H1 (cell line): ENCODE data around the gene SERPINB5. TPM values are rescaled to one million over a fixed set of nuclear protein-coding genes. Genes with fewer than 3 reads are reported as not detected.

ENCODE experiments used
- CTCF ChIA-PET: fragments of 300-600 bp; sonication (Branson Sonifier 250); formaldehyde crosslinking; loops from one replicate; lab custom pipeline; 2021; ENCODE audit not compliant: partially characterized antibody; lab: Charles Lee
- POLR2A ChIA-PET: fragments of 300-600 bp; sonication (Branson Sonifier 250); formaldehyde crosslinking; loops from one replicate; lab custom pipeline; 2021; ENCODE audit warnings: inconsistent platforms; ENCODE audit not compliant: partially characterized antibody; lab: Charles Lee
- DNase-seq, 2 experiments: peaks; one replicate each; pipeline versions ENCODE4 v3.0.0 to v3.0.0-alpha.2; 2010 to 2022; ENCODE audit warnings: low spot score in 2 of 2, low read depth in 1 of 2, mixed read lengths in 1 of 2
- FAIRE-seq: peaks from 2 replicates; lab custom pipeline; 2011; peaks lifted over from hg19 to GRCh38; lab: Jason Lieb, UNC
- H2AFZ ChIP-seq: 2 replicates; pipeline ENCODE4 v1.8.1; 2012; ENCODE audit warnings: low read length, inconsistent platforms
- H2AK5ac ChIP-seq: 2 replicates; pipeline ENCODE4 v1.6.1; 2013; ENCODE audit warnings: low read depth, low read length
- H2BK120ac ChIP-seq: replicated peaks from 2 replicates; pipeline ENCODE3; 2013; ENCODE audit warnings: low read depth, low read length, inconsistent platforms
- H2BK12ac ChIP-seq: 2 replicates; pipeline ENCODE4 v1.6.1; 2013; ENCODE audit warnings: low read depth, low read length
- H2BK15ac ChIP-seq: 2 replicates; pipeline ENCODE4 v1.6.1; 2013; ENCODE audit warnings: low read length
- H2BK20ac ChIP-seq: 2 replicates; pipeline ENCODE4 v1.6.1; 2013; ENCODE audit warnings: low read length
- H2BK5ac ChIP-seq: 2 replicates; pipeline ENCODE4 v1.6.1; 2013; ENCODE audit warnings: low read depth, low read length
- H3K14ac ChIP-seq: 2 replicates; pipeline ENCODE4 v1.6.1; 2013; ENCODE audit warnings: inconsistent platforms; ENCODE audit not compliant: insufficient read length
- H3K18ac ChIP-seq: 2 replicates; pipeline ENCODE4 v1.6.1; 2013; ENCODE audit warnings: low read length; ENCODE audit errors: extremely low read depth
- H3K23ac ChIP-seq: 2 replicates; pipeline ENCODE4 v1.6.1; 2013; ENCODE audit warnings: inconsistent platforms; ENCODE audit not compliant: insufficient read length
- H3K23me2 ChIP-seq: 2 replicates; pipeline ENCODE4 v1.6.1; 2013; ENCODE audit warnings: low read depth, low read length
- H3K27ac ChIP-seq: 2 replicates; pipeline ENCODE4 v1.6.1; 2011; ENCODE audit warnings: low read depth, low read length, inconsistent platforms
- H3K27me3 ChIP-seq, 4 experiments: replicated peaks in 1 of 4; 1 replicate in 1 of 4; 2 replicates in 3 of 4; pipeline versions ENCODE4 v1.6.1 to v1.8.1; 2011 to 2013; ENCODE audit warnings: low read length in 3 of 4, mild to moderate bottlenecking in 3 of 4, inconsistent platforms in 2 of 4, mixed read lengths in 2 of 4, moderate library complexity in 1 of 4; ENCODE audit not compliant: control insufficient read depth in 3 of 4, insufficient read depth in 3 of 4; ENCODE audit errors: extremely low read depth in 1 of 4
- H3K36me3 ChIP-seq, 4 experiments: 2 replicates each; pipeline versions ENCODE4 v1.6.1 to v1.8.1; 2011 to 2013; ENCODE audit warnings: mild to moderate bottlenecking in 4 of 4, low read length in 3 of 4, moderate library complexity in 2 of 4, control low read depth in 1 of 4, inconsistent platforms in 1 of 4; ENCODE audit not compliant: insufficient read depth in 4 of 4, control insufficient read depth in 2 of 4
- H3K4ac ChIP-seq: replicated peaks from 2 replicates; pipeline ENCODE3; 2013; ENCODE audit warnings: low read length, low read depth, mixed read lengths, inconsistent platforms; ENCODE audit not compliant: insufficient read length
- H3K4me1 ChIP-seq, 4 experiments: replicated peaks in 1 of 4; 1 replicate in 1 of 4; 2 replicates in 3 of 4; pipeline versions ENCODE4 v1.6.1 to v1.8.1; 2011 to 2013; ENCODE audit warnings: low read length in 3 of 4, inconsistent platforms in 2 of 4, mixed read lengths in 1 of 4; ENCODE audit not compliant: insufficient read depth in 4 of 4, control insufficient read depth in 3 of 4
- H3K4me2 ChIP-seq, 2 experiments: 2 replicates each; pipeline versions ENCODE4 v1.6.1 to v1.8.1; 2011 to 2013; ENCODE audit warnings: low read depth in 2 of 2, low read length in 2 of 2, control low read depth in 1 of 2, inconsistent platforms in 1 of 2, mild to moderate bottlenecking in 1 of 2; ENCODE audit not compliant: insufficient read depth in 1 of 2
- H3K4me3 ChIP-seq, 4 experiments: fragments of 200-600, 300-600 bp in 1 of 4; sonication (generic), shearing (Covaris generic), sonication (Bioruptor Twin) in 1 of 4; 2 replicates each; pipeline versions ENCODE4 v1.5.1 to v1.8.1; 2011 to 2016; ENCODE audit warnings: low read length in 4 of 4, low read depth in 3 of 4, control low read depth in 2 of 4, inconsistent platforms in 2 of 4, mild to moderate bottlenecking in 2 of 4, mixed read lengths in 1 of 4, moderate library complexity in 1 of 4; ENCODE audit not compliant: insufficient read depth in 2 of 4; ENCODE audit errors: extremely low read depth in 1 of 4
- H3K56ac ChIP-seq: replicated peaks from 2 replicates; pipeline ENCODE3; 2013; ENCODE audit warnings: low read depth, mild to moderate bottlenecking, mixed read lengths, low read length, inconsistent platforms; ENCODE audit not compliant: insufficient read length
- H3K79me1 ChIP-seq: 2 replicates; pipeline ENCODE4 v1.6.1; 2013; ENCODE audit warnings: low read depth, low read length, control low read depth
- H3K79me2 ChIP-seq, 2 experiments: 2 replicates each; pipeline versions ENCODE4 v1.6.1 to v1.8.1; 2012 to 2013; ENCODE audit warnings: low read length in 2 of 2, mild to moderate bottlenecking in 2 of 2, inconsistent platforms in 1 of 2; ENCODE audit not compliant: insufficient read depth in 2 of 2, control insufficient read depth in 1 of 2
- H3K9ac ChIP-seq, 4 experiments: replicated peaks in 1 of 4; 1 replicate in 1 of 4; 2 replicates in 3 of 4; pipeline versions ENCODE4 v1.6.1 to v1.8.1; 2011 to 2013; ENCODE audit warnings: low read depth in 3 of 4, low read length in 3 of 4, control low read depth in 2 of 4, mild to moderate bottlenecking in 2 of 4, moderate library complexity in 2 of 4, inconsistent platforms in 1 of 4; ENCODE audit errors: extremely low read depth in 1 of 4
- H3K9me3 ChIP-seq, 2 experiments: 2 replicates each; pipeline versions ENCODE4 v1.6.1 to v1.8.1; 2012 to 2013; ENCODE audit warnings: mild to moderate bottlenecking in 2 of 2, moderate library complexity in 2 of 2, control low read depth in 1 of 2, inconsistent platforms in 1 of 2, low read depth in 1 of 2, low read length in 1 of 2, mixed read lengths in 1 of 2; ENCODE audit not compliant: insufficient read depth in 2 of 2
- H4K20me1 ChIP-seq, 2 experiments: replicated peaks in 1 of 2; 2 replicates each; pipeline versions ENCODE3 to v1.8.1; 2011 to 2013; ENCODE audit warnings: inconsistent platforms in 2 of 2, low read length in 2 of 2, mild to moderate bottlenecking in 1 of 2; ENCODE audit not compliant: insufficient read depth in 2 of 2, control insufficient read depth in 1 of 2
- H4K5ac ChIP-seq: 2 replicates; pipeline ENCODE4 v1.6.1; 2013; ENCODE audit warnings: low read length, low read depth, mixed read lengths, inconsistent platforms; ENCODE audit not compliant: insufficient read length
- H4K8ac ChIP-seq: 2 replicates; pipeline ENCODE4 v1.8.0; 2013; ENCODE audit warnings: mild to moderate bottlenecking, moderate library complexity, low read length, inconsistent platforms; ENCODE audit not compliant: insufficient read depth; ENCODE audit errors: extremely low read depth
- H4K91ac ChIP-seq: replicated peaks from 2 replicates; pipeline ENCODE3; 2013; ENCODE audit warnings: low read length, mixed read lengths, inconsistent platforms; ENCODE audit not compliant: insufficient read length
- BRCA1 ChIP-seq: IDR thresholded peaks from 2 replicates; pipeline ENCODE4 v1.6.1; 2012; ENCODE audit warnings: low read depth, low read length, improper control_type of control experiment
- CEBPB ChIP-seq: IDR thresholded peaks from 2 replicates; pipeline ENCODE4 v1.6.1; 2012; ENCODE audit warnings: low read depth, low read length
- CHD1 ChIP-seq: IDR thresholded peaks from 2 replicates; pipeline ENCODE4 v1.6.1; 2012; ENCODE audit warnings: low read depth, low read length, improper control_type of control experiment
- CHD2 ChIP-seq: IDR thresholded peaks from 2 replicates; pipeline ENCODE4 v1.6.1; 2012; ENCODE audit warnings: low read length, improper control_type of control experiment
- EGR1 ChIP-seq: IDR thresholded peaks from 2 replicates; pipeline ENCODE4 v1.6.1; 2011; ENCODE audit warnings: low read depth, low read length, borderline replicate concordance
- HDAC6 ChIP-seq: IDR thresholded peaks from one replicate; pipeline ENCODE4 v1.7.1; 2012; ENCODE audit warnings: low read depth, mild to moderate bottlenecking, inconsistent platforms, low read length, moderate library complexity
- JUND ChIP-seq: IDR thresholded peaks from 2 replicates; pipeline ENCODE4 v1.6.1; 2011; ENCODE audit warnings: mild to moderate bottlenecking, improper control_type of control experiment, low read length
- MAFK ChIP-seq: IDR thresholded peaks from 2 replicates; pipeline ENCODE4 v1.6.1; 2012; ENCODE audit warnings: low read depth, mild to moderate bottlenecking, improper control_type of control experiment, low read length
- PHF8 ChIP-seq: fragments of 200-600 bp; sonication (generic); conservative IDR thresholded peaks from 2 replicates; pipeline ENCODE4 v1.7.1; 2012; ENCODE audit warnings: low read depth, mild to moderate bottlenecking, inconsistent platforms, low read length, moderate library complexity
- POU5F1 ChIP-seq: IDR thresholded peaks from 2 replicates; pipeline ENCODE4 v1.6.1; 2011; ENCODE audit warnings: low read depth, mild to moderate bottlenecking, low read length, moderate library complexity
- RNF2 ChIP-seq: fragments of 200-900, 300-1000 bp; sonication (generic); IDR thresholded peaks from 2 replicates; pipeline ENCODE4 v1.7.1; 2016; ENCODE audit warnings: borderline replicate concordance, low read depth, mild to moderate bottlenecking, antibody characterized with exemption, low read length; ENCODE audit not compliant: poor library complexity, severe bottlenecking; ENCODE audit errors: missing control alignments
- SIN3A ChIP-seq, 2 experiments: IDR thresholded peaks in 1 of 2; conservative IDR thresholded peaks in 1 of 2; 2 replicates each; pipeline ENCODE4 v1.6.1; 2011 to 2012; ENCODE audit warnings: low read length in 2 of 2, improper control_type of control experiment in 1 of 2, low read depth in 1 of 2, mild to moderate bottlenecking in 1 of 2
- SIRT6 ChIP-seq: IDR thresholded peaks from one replicate; pipeline ENCODE4 v1.7.1; 2012; ENCODE audit warnings: low read length, inconsistent platforms
- SP1 ChIP-seq: IDR thresholded peaks from 2 replicates; pipeline ENCODE4 v1.6.1; 2011; ENCODE audit warnings: low read depth, low read length
- ZNF274 ChIP-seq: IDR thresholded peaks from 2 replicates; pipeline ENCODE4 v1.7.0; 2012; ENCODE audit warnings: low read length, borderline replicate concordance; ENCODE audit errors: extremely low read depth
- WGBS, 2 experiments: shearing (Covaris generic) in 1 of 2; methylation state at CpG; one replicate each; pipeline versions ENCODE4 v1.1.6 to v1.1.7; 2013 to 2015; ENCODE audit warnings: low lambda C conversion rate in 2 of 2, mixed read lengths in 2 of 2, inconsistent platforms in 1 of 2, low coverage in 1 of 2, missing lambda C conversion rate in 1 of 2; ENCODE audit not compliant: insufficient replicate concordance in 2 of 2, insufficient coverage in 1 of 2, insufficient read length in 1 of 2; ENCODE audit errors: extremely low coverage in 1 of 2, missing lambda C conversion rate in 1 of 2; 5-methylcytosine and 5-hydroxymethylcytosine counted together
- polyA plus RNA-seq, 7 experiments: library from polyadenylated mRNA; depleted of rRNA in 3 of 7; stranded (reverse) in 5 of 7; unstranded in 2 of 7; fragments of >200 nt in 5 of 7; fragments of 200-250 nt in 2 of 7; gene quantifications; 1 replicate in 5 of 7; 2 replicates in 1 of 7; 4 replicates in 1 of 7; pipeline versions ENCODE4 v1.2.1 to v1.2.3, GENCODE V29; 2011 to 2013; ENCODE audit warnings: missing spikeins in 2 of 7, mixed read lengths in 2 of 7
- total RNA-seq: library from RNA; stranded (reverse); fragmentation: NEBNext Ultra II Directional; extraction: Animal tissue kit (Norgen Biotek cat#: 25700); gene quantifications from 2 replicates; pipeline ENCODE4 v1.2.1, GENCODE V29; 2021

Gene SERPINB5
- total and polyA plus RNA-seq, 2 of the 8 experiments (the other 6 are each of a cell fraction or from before 2014, with no cell fraction given), result 0.03 TPM; not detected in 1

- Histone ChIP-seq H2AFZ (no peak overlapping the region), H3K23me2 (no peaks in the 10 kb centered on the region), H3K27ac (no peak overlapping the region), H3K4me2 (no peak overlapping the region), H2AK5ac (no peak overlapping the region), H3K4me3 (no peak overlapping the region), H3K27me3 (no peaks in the 10 kb centered on the region), H2BK120ac (no peak overlapping the region), H2BK5ac (no peak overlapping the region), H2BK15ac (no peak overlapping the region), H3K14ac (no peak overlapping the region), H3K4me1 (peaks cover 0 to 3% (median 0%) of the 10 kb centered on the region in 4 experiments; a peak in 1 of 7 replicates), H2BK20ac (no peak overlapping the region), H3K79me1 (no peaks in the 10 kb centered on the region), H4K8ac (no peak overlapping the region), H3K9ac (no peak overlapping the region), H3K4ac (no peak overlapping the region), H3K18ac (no peak overlapping the region), H3K23ac (no peak overlapping the region), H3K79me2 (no peaks in the 10 kb centered on the region), H3K36me3 (no peaks in the 10 kb centered on the region), H2BK12ac (no peak overlapping the region), H4K5ac (no peak overlapping the region), H4K20me1 (no peaks in the 10 kb centered on the region), H3K56ac (no peak overlapping the region), H3K9me3 (no peaks in the 10 kb centered on the region), H4K91ac (no peak overlapping the region)
- CTCF ChIA-PET, result interaction anchor here (0.8 to 17.3 kb wide), 36 partner anchors 9 to 489 kb away, joined by 3 to 366 read pairs (median 4); partner anchors contain the start of genes SERPINB13 and SERPINB5
- POLR2A ChIA-PET, result no interaction called here
- no peak for FAIRE-seq
- no peak for DNase-seq
- 76% methylated on average over 3 of the region's 3 CpGs; no CpG with 5 or more reads in 1 of the 2 experiments for WGBS, 2 experiments
- TF ChIP-seq HDAC6 (no peak), BRCA1 (no peak), SIN3A (conservative IDR thresholded peaks at IDR 0.05 in 1 of 2, IDR thresholded peaks at IDR 0.05 in 1 of 2; ENCODE audit: low read depth in 1 of 2, low read length in 2 of 2) (no peak), POU5F1 (no peak), JUND (no peak), MAFK (no peak), CHD2 (no peak), CEBPB (no peak), SP1 (no peak), ZNF274 (no peak), RNF2 (no peak), CHD1 (no peak), SIRT6 (no peak), PHF8 (no peak), EGR1 (no peak)
These were observed 29.5 kb downstream of the SERPINB5 start for GRCh38 chr18:63506336-63506646.
